ENCODE data around the gene YBX3.
"Not testable (repeated sequence)": the region's sequence is repeated elsewhere in the genome, so short reads cannot be mapped to it uniquely, and the experiment has no call there.

The YBX3 gene

DNA sequence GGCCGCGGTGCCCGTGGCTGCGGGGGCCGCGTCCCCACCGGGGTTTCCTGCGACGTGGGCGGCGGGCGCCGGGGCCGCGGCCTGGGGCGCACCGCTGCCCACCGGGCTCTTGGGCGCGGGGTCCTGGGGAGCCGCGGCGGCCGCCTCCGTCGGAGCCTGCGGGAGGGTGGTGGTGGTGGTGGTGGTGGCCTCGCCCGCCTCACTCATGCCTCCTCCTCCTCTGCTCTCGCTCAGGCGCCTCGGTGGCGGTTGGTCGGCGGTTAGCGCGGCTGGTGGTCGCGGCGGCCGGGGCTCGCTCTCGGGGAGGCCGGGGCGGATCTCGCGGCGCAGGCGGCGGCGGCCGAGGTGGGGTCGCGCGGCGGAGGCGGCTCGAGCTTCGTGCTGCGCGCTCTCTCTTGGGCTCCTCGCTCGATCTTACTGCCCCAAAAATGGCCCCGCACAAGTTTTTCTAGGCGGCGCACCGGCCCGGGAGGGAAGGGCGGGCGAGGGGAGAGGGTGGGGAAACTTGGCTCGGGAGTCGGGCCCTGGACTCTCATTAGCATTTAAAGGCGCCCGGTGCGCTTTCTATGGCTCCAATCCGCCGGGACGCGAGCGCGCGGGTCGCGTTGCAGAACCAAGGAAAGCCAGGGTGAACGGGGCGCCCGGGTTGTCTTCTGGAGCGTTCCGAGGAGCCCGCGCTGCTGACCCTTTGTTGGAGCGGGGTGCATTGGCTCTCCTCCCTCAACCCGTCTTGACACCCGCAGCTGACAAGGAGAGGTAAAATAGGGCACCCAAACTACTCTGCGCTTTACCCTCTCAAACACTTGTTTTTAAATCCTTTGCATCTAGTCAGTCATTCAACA, at the start of gene YBX3:
Gene YBX3 (minus strand): TSS at position 419 of the 842 bp plus-strand sequence. CDS start 212 bp downstream, at position 207.
- peak; percentile 80 for DNase-seq

DNA sequence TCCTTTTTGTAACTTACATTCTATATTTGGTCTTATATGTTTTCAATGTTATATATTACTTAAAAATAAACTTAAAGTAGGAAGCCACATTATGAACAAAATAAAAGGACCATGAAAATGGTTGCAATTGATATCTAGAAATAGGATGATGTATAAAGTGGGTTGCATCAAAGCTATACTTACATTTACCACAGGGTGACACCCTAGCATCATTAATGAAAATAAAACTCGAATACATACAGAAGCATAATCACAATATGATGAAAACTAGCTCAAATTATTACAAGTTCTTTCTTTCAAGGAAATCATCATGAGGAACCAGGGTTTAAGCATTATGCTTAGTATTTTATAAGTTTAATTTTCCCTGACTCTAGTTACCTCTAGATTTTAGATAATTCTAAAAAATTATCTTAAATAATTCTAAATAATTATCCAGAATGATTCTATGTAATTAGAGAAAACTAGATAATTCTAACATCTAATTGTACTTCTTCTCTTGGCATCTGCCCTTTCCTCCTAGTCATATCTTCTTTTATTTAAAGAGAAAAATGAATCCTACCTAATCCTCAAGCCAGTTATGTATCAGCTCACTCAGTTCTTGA, 48.1 kb upstream of the YBX3 start:
- peak; percentile 26 for DNase-seq

DNA sequence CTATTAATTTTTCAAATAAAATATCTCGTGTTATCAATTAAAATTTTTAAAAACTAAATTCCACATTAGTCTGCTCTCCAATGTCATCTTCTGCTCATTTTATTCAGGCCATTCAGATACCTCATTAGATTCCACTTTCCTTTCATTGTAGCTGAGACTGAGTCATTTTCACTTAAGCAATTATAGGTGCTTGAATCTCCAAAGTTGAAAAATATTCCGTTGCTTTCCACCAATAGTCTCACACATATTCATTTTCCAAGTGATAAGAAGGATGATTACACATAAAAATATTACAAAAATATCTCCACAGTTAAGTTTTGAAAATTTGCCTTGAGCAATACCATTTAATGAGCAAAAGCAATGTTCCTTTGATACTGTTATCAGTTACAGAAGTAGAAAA, 36.5 kb upstream of the YBX3 start:
- no peak for DNase-seq

DNA sequence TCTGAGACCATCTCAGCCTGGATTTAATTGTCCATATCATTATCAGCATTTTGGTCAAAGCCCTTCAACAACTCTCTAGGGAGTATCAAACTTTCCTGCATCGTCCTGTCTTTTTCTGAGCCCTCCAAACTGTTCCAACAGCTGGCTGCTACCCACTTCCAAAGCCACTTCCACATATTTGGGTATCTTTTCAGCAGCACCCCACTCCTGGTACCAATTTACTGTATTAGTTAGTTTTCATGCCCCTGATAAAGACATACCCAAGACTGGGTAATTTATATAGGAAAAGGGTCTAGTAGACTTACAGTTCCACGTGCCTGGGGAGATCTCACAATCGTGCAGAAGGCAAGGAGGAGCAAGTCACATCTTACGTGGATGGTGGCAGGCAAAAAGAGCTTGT, 33.1 kb upstream of the YBX3 start:
- DNase-seq = no peak

DNA sequence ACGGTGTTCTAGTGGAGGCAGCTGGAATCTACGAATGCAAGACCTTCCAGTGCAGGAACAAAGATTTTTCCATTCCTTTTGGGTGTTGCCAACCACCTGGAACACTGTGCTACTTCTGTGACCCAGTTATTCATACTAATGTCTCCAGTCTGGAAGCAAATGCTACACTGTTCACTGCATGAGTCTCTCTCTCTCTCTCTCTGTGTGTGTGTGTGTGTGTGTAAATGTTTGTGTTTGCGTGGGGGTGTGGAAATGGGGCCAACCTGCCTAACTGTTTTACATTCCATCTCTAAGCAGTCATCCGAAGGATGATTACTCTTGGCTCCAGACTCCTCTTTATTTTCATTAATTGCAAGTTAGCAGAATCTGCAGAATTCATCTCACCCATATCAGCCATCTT, 29.9 kb upstream of the YBX3 start:
- no peak for DNase-seq

DNA sequence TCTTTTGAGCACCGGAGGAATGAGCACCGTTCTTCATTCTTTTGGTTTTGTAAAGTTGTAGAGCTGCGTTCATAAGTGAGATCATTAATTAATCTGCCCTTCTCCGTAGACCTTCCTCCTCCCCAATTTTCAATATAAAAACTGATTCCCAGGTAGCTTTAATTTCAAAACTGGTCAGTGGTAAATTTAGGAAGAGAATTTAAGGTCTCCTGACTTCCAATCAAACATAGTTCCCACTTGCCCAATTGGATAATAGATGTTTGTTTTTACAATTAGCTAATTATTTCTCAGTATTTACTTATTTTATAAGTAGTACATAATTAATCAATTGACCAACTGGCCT, 27.2 kb upstream of the YBX3 start:
- no peak for DNase-seq

DNA sequence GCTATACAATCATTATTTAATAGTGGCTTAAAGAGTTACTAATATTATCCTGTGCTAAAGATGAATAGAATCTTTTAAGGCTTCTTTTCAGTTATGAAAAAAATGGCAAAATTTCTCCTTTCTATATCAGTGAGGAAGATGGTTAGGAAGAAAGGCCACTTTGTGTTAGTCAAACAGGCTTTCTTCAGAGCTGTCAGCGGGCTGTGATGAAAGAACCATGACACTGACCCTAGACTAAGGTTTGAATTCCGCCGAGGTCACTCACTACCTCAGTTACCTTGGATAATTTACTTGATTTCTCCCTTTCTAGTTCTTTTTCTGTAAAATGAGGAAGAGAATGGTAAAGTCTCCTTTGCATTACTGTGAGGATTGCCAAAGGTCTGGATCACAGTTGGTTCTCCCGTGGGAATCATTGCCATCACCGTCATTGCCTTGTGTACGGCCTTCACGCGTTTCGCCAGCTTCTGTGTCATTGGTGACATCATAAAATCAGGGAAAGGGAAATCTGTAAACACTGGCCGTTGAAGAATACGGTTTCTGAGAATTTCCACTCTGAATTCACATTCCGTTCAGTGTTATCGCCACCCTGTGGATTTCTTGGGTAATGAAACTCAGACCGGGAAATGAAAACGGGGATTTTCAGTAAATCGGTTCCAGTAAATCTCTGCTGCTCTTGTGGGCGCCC, 26.7 kb upstream of the YBX3 start:
- DNase-seq = peak; percentile 91

DNA sequence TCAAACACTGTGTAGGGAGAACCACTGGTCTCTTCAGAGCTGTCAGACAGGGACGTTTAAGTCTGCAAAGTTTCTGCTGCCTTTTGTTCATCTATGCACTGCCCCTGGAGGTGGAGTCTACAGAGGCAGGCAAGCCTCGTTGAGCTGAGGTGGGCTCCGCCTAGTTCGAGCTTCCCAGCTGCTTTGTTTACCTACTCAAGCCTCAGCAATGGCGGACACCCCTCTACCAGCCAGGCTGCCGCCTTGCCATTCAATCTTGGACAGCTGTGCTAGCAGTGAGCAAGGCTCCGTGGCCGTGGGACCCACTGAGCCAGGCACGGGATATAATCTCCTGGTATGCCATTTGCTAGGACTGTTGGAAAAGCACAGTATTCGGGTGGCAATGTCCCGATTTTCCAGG, 24.6 kb upstream of the YBX3 start:
- DNase-seq = no peak

DNA sequence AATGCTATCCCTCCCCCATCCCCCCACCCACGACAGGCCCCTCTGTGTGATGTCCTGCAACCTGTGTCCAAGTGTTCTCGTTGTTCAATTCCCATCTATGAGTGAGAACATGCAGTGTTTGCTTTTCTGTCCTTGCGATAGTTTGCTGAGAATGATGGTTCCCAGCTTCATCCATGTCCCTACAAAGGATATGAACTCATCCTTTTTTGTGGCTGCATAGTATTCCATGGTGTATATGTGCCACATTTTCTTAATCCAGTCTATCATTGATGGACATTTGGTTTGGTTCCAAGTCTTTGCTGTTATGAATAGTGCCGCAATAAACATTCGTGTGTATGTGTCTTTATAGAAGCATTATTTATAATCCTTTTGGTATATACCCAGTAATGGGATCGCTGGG, 20.3 kb upstream of the YBX3 start:
- not testable (repeated sequence) for DNase-seq

DNA sequence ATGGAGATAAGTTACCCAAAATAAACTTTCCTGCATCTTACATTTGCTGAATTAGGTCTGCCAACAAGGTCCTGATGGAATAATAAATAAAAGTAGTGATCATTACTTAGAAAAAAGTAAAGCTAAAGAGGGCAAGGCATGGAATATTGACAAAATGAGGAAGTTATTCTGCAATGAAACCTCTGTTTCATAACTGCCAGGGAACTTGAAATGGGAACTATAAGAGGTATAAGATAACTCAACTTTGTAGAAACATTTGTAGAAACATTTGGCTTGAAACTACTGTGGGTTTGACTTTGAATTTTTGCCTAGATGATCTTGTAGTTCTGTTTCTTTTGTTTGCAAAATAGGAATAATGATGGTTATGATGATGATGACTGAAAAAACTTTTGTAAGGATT, 18.7 kb upstream of the YBX3 start:
- peak; percentile 81 for DNase-seq

DNA sequence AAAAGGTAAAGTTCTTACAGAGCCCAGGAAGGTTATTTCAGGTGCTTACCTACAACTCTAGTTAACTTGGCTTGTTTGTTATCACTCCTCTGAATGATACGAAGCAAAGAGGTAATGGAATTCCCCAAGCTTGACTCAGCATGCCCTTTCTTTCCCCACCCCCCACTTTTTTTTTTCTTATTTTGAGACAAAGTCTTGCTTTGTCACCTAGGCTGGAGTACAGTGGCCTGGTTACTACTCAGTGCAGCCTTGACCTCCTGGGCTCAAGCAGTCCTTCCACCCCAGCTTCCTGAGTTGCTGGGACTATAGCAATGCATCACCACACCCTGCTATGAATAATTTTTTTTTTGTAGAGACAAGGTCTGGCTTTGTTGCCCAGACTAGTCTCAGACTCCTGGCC, 17.1 kb upstream of the YBX3 start:
- no peak for DNase-seq

DNA sequence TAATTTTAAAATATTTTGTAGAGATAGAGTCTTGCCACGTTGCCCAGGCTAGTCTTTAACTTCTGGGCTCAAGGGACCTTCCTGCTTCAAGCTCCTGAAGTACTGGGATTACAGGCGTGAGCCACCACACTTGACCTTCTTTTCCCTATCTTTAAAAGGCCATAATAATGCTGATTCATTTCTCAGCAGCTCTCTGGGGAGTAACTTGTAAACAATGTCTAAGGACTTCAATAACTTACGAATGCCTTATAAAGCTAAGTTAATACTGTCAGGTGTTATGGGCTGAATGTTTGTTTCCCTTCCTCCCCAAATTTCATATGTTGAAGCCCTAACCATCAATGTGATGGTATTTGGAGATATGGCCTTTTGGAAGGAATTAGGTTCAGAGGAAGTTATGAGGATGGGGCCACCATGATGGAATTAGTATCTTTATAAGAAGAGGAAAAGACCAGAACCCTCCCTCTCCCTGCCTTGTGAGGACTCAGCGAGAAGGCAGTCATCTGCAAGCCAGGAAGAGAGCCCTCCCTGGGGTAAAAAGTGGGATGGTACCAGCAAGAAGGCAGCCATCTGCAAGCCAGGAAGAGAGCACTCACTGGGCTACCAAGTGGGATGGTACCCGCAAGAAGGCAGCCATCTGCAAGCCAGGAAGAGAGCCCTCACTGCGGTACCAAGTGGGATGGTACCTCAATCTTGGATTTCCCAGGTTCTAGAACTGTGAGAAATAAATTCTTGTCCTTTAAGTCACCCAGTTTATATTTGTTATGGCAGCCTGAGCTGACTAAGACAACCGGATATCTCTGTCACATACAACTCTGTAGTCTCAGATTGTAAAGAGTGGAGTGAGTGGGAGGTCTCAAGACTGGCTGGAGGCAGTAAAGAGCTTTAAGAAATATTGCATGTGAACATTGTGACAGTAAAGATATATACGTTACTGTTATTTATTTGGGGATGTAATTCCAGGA, 16.3 kb upstream of the YBX3 start:
- DNase-seq = no peak

DNA sequence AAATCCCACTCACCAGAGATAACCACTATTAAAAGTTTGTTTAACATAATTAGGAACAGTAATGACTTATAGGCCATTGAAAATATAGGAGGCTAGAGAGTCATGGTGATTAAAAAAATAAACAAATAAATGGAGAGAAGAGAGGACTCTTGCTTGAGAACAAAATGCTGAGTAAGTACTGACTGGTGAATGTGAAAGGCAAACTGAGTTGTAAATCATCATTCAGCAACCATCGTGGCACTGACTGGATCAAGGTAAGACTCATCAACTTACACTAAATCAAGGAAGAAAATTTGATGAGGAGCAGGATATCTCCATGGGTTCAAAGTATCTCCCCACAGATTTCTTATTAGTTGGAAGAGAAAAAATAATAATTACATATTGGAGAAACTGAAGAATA, 14.1 kb upstream of the YBX3 start:
- DNase-seq = no peak

DNA sequence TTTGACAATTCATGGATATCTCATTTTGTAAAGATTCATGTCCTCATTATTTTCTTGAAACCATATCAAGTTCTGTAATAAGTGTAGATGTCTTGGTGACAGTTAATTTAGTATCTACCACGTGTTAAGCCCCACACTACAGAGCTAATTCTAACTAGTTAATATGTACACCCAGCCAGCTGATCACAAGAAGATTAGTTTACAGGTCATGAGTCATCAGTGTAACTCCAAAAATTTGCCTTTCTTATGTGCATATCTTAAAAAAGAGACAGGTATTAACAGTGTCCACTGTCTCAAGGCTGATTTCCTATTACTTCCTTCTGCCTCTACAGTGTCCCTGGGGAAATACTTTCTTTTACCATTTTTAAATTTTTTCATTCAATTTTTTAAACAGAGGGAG, 13.3 kb upstream of the YBX3 start:
- no peak for DNase-seq

DNA sequence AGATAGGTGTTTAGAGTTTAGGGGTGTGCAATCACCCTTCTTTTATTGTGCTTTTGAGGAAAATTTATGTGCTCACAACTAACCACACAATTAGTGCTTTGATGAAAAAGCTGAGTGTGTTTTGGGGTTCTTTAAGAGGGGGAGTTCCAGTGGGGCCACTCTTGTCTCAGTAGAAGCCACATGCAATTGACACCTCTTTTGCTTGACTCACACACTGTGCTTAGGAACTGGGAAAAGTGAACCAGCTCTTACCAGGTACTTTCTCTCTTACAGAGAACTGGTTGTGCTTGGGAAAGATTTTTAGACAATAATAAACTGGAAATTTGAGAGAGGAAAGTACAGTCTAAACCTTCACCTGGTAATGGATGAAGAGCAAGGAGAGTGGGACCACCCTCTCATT, 12.3 kb upstream of the YBX3 start:
- no peak for DNase-seq

DNA sequence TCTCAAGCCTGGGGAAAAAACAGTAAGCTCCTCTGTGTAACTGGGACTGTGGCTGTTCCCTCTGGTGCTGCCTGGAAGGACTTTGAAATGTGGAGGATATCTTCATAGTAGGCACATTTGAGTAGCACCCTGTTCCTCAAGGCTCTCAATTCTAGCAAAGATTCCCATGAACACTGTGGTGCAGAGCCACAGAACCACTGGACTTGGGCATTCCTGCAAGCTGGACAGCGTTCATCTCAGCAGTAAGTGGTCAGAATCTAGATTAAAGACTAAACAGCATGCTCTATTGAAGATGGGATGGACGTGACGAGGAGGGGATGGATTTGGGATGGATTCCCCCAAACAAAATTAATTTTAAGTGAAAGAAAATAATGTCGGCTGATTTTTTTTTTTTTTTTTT, 9.4 kb upstream of the YBX3 start:
- no peak for DNase-seq

DNA sequence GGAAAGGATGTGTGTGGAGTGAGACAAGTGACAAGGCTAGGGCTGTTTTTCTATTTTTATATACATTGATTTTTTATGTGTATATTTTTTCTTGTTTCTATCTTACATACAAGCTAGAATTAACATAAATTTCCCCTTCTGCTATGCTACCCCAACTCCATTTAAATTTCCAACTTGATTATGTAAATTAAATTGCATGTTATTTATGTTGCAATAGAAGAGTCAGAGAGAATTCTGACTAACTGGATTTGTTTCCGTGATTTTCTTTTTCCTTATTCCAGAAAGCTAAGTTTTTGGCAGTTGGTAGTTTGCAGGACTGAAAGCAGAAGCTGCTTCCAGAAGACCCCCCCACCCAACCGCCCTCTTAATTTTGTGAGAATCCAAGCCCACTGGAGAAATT, 8.9 kb upstream of the YBX3 start:
- DNase-seq = no peak

DNA sequence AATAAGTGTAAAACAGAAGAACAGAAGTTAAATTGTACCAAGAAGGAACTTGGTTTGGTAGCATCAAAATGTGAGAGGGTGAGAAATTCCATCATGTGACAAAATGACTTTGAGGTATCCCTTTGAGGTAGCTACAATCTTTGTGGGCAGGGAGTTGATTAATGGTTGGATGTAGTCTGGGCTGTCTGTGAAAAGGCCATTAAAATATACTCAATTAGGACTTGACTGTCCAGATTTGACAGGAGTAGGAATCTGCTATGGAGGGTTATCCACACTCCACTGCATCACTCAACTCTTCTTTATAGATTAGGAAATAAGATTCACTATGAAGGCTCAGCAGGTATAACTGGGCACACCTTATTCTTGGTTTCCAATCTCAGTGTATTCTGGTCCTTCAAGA, 7.4 kb upstream of the YBX3 start:
- no peak for DNase-seq

DNA sequence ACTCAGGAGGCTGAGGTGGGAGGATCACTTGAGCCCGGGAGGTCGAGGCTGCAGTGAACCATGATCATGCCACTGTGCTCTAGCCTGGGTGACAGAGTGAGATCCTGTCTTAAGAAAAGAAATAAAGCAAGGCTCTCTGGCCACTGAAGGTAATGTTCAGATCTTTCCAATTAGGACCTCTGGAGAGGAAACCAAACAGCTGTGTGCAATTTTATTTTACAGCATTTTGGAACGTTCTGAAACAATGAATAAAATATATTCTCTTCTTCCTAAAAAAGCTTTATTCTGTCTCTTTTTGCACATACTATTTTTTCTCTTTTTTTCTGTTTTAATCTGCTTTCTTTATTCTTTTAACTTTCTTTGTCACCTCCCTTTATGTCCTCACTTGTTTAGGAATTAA, 5.0 kb upstream of the YBX3 start:
- DNase-seq = no peak

DNA sequence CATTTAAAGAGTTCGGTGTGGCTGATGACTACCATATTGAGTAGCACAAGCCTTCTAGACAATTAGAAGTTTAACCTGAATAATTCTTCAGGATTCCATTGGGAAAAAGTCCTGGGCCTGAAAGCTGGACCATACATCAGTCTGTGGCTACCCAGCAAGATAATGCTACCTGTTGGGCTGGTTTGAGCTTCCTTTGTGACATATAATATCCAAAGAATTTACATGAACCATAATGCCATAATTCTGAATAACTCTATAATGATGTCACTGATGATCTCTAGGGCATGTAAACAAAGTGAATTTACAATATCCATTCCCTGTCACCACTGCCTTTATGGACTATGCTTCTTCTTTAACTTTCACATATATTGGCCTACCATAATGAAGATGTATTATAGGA, 3.8 kb upstream of the YBX3 start:
- no peak for DNase-seq

DNA sequence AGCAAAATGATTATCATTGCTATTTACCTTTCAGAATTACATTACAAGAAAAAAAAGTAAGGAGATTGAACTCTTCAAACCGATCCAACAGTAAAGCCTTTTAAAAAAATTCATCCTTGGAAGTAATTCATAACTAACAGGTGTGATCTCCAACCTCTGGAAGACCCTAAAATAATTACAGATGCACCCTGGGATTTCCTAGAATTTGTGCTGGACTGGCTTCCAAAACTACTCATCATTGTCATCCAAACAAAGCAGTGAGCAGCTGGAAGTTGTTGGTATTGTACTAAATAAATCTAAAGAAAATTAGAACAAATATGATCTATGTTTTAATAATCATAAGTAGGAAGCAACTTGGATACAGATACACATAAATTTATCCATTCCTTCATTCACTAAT, 1.9 kb upstream of the YBX3 start:
- no peak for DNase-seq

DNA sequence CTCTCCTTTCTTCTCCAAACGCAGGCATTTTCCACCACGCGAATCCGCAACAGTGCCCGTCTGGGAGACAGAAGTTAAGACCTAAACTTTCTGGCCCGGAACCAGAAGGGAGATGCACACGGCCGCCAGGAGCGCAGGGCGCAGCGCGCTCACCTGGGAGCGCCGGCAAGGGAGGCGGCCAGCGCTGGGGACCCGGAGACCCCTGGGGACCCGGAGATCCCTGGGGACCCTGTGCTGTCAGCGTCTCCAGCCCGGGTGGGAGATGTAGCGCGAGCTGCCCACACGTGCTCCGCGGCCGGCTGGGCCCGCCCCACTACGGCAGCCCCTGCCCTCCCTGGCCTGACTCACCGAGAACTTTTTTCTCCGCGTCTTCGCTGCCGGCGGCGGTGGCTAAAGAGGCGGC, 620 bp downstream of the YBX3 start:
- DNase-seq = peak; percentile 57

Measured in inflammatory macrophage treated with lipopolysaccharide for 4 hours (primary cell).